Body of pancreas (tissue), 4 donors: ENCODE measurements around the gene DEK.

Source experiments
- POLR2A ChIP-seq, 3 donors: fragments of 450-650 bp; IDR thresholded peaks; one replicate each; pipeline ENCODE4 v1.6.1; 2016; ENCODE audit warnings: antibody characterized with exemption in 3 of 3, mild to moderate bottlenecking in 2 of 3
- TF ChIP-seq, protein P1 (sequence below), 7 experiments: fragments of 450-650 bp in 4 of 7; fragments of 200-600 bp in 3 of 7; sonication (generic) in 3 of 7; IDR thresholded peaks; one replicate each; pipeline ENCODE4 v1.5.1; 2016 to 2019; ENCODE audit warnings: antibody characterized with exemption in 7 of 7

DNA sequence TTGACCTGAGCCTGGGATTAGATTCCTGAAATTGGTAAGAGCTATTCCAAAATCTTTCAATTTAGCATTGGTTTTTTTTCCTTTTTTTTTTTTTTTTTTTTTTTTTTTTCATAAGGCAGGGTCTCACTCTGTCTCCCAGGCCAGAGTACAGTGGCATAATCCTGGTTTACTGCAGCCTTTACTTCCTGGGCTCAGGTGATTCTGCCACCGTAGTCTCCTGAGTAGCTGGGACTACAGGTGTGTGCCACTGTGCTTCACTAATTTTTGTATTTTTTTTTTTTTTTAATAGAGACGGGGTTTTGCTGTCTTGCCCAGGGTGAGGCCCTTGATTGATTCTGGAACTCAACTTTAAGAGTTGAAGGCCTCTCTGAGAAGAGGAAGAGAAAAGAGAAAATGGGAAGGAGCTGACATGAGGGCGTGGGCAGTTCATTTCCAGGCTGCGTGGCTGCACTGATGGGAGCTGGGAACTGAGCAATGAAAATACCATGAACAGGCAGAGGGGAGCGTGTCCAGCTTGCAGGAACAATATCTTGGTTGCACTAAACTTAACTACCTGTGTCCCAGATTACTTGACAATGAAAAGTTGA is 84.5 kb downstream of the DEK start:
- TF ChIP-seq POLR2A (IDR thresholded peaks at IDR 0.05), result no peak
- TF ChIP-seq, protein P1, sequence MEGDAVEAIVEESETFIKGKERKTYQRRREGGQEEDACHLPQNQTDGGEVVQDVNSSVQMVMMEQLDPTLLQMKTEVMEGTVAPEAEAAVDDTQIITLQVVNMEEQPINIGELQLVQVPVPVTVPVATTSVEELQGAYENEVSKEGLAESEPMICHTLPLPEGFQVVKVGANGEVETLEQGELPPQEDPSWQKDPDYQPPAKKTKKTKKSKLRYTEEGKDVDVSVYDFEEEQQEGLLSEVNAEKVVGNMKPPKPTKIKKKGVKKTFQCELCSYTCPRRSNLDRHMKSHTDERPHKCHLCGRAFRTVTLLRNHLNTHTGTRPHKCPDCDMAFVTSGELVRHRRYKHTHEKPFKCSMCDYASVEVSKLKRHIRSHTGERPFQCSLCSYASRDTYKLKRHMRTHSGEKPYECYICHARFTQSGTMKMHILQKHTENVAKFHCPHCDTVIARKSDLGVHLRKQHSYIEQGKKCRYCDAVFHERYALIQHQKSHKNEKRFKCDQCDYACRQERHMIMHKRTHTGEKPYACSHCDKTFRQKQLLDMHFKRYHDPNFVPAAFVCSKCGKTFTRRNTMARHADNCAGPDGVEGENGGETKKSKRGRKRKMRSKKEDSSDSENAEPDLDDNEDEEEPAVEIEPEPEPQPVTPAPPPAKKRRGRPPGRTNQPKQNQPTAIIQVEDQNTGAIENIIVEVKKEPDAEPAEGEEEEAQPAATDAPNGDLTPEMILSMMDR (IDR thresholded peaks at IDR 0.05), result no peak
